ENCODE measurements around the gene FSD1. TPM values are rescaled to one million over a fixed set of nuclear protein-coding genes. Genes with fewer than 3 reads are reported as not detected.

The FSD1 gene
- total RNA-seq, 2 donors from 2014 or later, result 6.4 TPM; not detected in 1

- TF ChIP-seq CTCF (IDR thresholded peaks at IDR 0.05) (no peak), POLR2AphosphoS5 (IDR thresholded peaks at IDR 0.05) (no peak), POLR2A (IDR thresholded peaks at IDR 0.05) (no peak)
- Histone ChIP-seq H3K4me3 (no peak overlapping the region), H3K27ac (no peak overlapping the region), H3K4me1 (replicated peaks) (no peaks in the 10 kb centered on the region), H3K27me3 (replicated peaks; ENCODE audit: insufficient read depth) (no peaks in the 10 kb centered on the region), H3K36me3 (no peaks in the 10 kb centered on the region), H3K9me3 (no peaks in the 10 kb centered on the region)
- intact Hi-C loops (cut with DNase I), result no loop called here
- WGBS, result 89% methylated on average over 7 of the region's 7 CpGs
- DNase-seq (ENCODE audit: low spot score), result no peak
Measured at GRCh38 chr19:4334929-4335570, 30.7 kb downstream of the FSD1 start.

- no peaks in the 10 kb centered on the region for H3K9me3 ChIP-seq
- no peaks in the 10 kb centered on the region for H3K4me1 ChIP-seq (replicated peaks)
- peak overlapping the region; percentile 39 to 56 for H3K4me3 ChIP-seq
- intact Hi-C loops (cut with DNase I), result no loop called here
- H3K36me3 ChIP-seq, result no peaks in the 10 kb centered on the region
- no peaks in the 10 kb centered on the region for H3K27me3 ChIP-seq (replicated peaks; ENCODE audit: insufficient read depth)
- no peak for DNase-seq (ENCODE audit: low spot score)
- peak overlapping the region; percentile 87 to 94 for H3K27ac ChIP-seq
- TF ChIP-seq POLR2AphosphoS5 (IDR thresholded peaks at IDR 0.05) (no peak), CTCF (IDR thresholded peaks at IDR 0.05) (no peak), POLR2A (IDR thresholded peaks at IDR 0.05) (no peak)
- 9% methylated on average over 14 of the region's 14 CpGs for WGBS
Measured at GRCh38 chr19:4337906-4338440, 33.6 kb downstream of the FSD1 start.

- Histone ChIP-seq H3K9me3 (no peaks in the 10 kb centered on the region), H3K36me3 (no peaks in the 10 kb centered on the region), H3K4me1 (replicated peaks) (no peaks in the 10 kb centered on the region), H3K27me3 (replicated peaks; ENCODE audit: insufficient read depth) (no peaks in the 10 kb centered on the region), H3K4me3 (peak within 1 kb of the TSS; percentile 39 to 56), H3K27ac (peak within 1 kb of the TSS; percentile 87 to 94)
- DNase-seq (ENCODE audit: low spot score), result peak; percentile 85
- WGBS, result 37% methylated on average over 27 of the region's 27 CpGs
- TF ChIP-seq POLR2AphosphoS5 (IDR thresholded peaks at IDR 0.05), result peak; percentile 83
- TF ChIP-seq POLR2A (IDR thresholded peaks at IDR 0.05), result peak; percentile 67
- no peak for TF ChIP-seq CTCF (IDR thresholded peaks at IDR 0.05)
- intact Hi-C loops (cut with DNase I), result no loop called here
Measured at GRCh38 chr19:4338441-4339355, 34.3 kb downstream of the FSD1 start, which contains the start of gene STAP2. Gene STAP2 (minus strand): TSS chr19:4338827. CDS start chr19:4338753, 74 bp downstream.

GRCh38 chr19:4342314-4342614 lies 37.9 kb downstream of the FSD1 start:
- no peaks in the 10 kb centered on the region for H3K27me3 ChIP-seq (replicated peaks; ENCODE audit: insufficient read depth)
- TF ChIP-seq POLR2AphosphoS5 (IDR thresholded peaks at IDR 0.05) (no peak), CTCF (IDR thresholded peaks at IDR 0.05) (no peak), POLR2A (IDR thresholded peaks at IDR 0.05) (no peak)
- H3K36me3 ChIP-seq, result no peaks in the 10 kb centered on the region
- H3K27ac ChIP-seq, result peak overlapping the region; percentile 93
- H3K9me3 ChIP-seq, result no peaks in the 10 kb centered on the region
- intact Hi-C loops (cut with DNase I), result loop anchor here (5.0 kb wide), 1 partner anchor 60 kb away; the partner anchor contains the start of genes CHAF1A and SH3GL1
- H3K4me3 ChIP-seq, result peak overlapping the region; percentile 37 to 48
- no peak for DNase-seq (ENCODE audit: low spot score)
- peaks cover 5% of the 10 kb centered on the region for H3K4me1 ChIP-seq (replicated peaks)
- 2% methylated on average over 10 of the region's 10 CpGs for WGBS

All from prostate gland (tissue), 2 donors.